IPS-11a (cell line): Measurements from ENCODE around the gene RPS6KA3.

Source experiments
- H3K4me3 ChIP-seq: one replicate; pipeline ENCODE4 v1.5.1; 2013; ENCODE audit warnings: low read depth, low read length, control low read depth

The RPS6KA3 gene

GRCh38 chrX:20111271-20111670 is 155.4 kb downstream of the RPS6KA3 start:
- H3K4me3 ChIP-seq: no peak overlapping the region

- H3K4me3 ChIP-seq: no peak overlapping the region
Observed at GRCh38 chrX:20101934-20102581, 164.7 kb downstream of the RPS6KA3 start.
